ENCODE measurements around the gene BAIAP3.

Gene BAIAP3

GRCh38 chr16:1349351-1349750 is 15.9 kb downstream of the BAIAP3 start:
- no peak for DNase-seq

GRCh38 chr16:1349951-1350350 is 16.5 kb downstream of the BAIAP3 start:
- no peak for DNase-seq

- DNase-seq: no peak
Observed at GRCh38 chr16:1350691-1351090, 17.2 kb downstream of the BAIAP3 start.

DNA sequence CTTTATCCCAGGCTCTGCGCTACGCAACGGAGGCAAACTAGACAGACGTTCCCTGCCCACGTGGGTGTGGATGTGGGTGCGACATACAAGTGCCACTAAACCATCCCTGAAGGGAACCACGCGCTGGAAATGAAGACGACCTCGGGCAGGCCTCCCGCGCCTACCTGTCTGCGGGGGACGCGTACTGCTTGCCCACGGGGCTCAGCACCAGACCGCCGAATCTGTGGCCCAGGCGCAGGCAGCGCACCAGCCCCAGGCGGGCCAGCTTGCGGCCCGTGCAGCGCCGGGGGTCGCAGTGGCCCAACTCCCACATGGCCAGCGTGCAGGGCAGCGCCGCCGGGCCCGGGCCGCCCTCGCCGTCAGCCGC is 17.8 kb downstream of the BAIAP3 start:
- DNase-seq: no peak

DNA sequence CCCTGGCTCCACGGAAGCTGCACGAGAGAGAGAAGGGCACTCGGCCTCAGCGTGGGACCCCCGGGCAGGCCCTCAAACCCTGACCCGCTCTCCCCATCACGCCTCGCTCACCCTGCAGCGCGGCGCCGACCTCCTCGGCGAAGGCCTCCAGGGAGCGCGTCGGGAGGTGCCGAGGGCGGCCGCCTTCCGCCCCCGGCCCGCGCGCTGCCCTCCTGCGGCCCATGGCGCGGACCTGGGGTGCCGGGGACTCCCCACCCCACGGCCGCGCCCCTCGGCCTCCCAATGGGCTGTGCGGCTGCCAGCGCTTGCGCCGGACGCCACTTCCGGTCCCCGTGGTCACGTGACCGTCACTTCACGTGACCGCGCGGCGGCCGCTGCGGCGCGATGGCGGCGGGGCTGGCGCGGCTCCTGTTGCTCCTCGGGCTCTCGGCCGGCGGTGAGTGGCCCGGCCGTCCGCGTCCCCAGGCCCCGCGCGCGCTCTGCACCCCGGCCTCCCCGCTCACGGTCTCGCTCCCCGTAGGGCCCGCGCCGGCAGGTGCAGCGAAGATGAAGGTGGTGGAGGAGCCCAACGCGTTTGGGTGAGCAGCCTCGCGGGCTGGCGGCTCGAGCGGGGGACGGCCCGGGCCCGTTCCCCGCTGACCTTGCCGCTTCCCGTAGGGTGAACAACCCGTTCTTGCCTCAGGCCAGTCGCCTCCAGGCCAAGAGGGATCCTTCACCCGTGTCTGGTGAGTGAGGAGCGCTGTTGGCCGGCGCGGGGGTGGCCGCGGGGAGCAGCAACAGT is 18.3 kb downstream of the BAIAP3 start, which contains the start of the genes GNPTG and TSR3:
TSS of gene GNPTG (plus strand) at position 350 of the 781 bp plus-strand sequence. CDS start at position 385, 35 bp downstream.
TSS of gene TSR3 (minus strand) at position 297 of the 781 bp plus-strand sequence. CDS start at position 223, 74 bp downstream.
- DNase-seq: peak; percentile 94

DNA sequence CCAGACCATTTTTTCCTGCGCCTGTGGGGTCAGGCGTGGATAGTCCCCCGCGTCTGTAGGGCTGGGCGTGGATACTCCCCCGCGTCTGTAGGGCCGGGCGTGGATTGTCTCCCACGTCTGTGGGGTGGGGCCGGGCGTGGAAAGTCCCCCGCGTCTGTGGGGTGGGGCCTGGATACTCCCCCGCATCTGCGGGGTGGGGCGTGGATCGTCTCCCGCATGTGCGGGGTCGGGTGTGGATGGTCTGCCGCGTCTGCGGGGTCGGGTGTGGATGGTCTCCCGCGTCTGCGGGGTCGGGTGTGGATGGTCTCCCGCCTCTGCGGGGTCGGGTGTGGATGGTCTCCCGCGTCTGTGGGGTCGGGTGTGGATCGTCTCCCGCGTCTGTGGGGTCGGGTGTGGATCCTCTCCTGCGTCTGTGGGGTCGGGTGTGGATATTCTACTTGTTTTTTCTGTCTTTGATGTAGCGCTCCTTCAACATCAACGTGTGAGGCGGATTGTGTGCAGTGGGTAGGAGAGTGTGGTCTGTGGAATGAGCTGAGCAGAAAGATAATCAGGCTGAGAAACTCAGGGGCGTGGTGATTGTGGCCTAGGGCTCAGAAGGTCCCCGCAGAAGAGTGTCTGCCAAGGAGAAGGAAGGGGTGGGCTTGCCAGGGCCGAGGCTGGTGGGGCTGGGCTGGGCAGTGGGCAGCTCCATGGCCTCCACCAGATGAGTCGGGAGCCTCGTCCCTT is 21.5 kb downstream of the BAIAP3 start:
- DNase-seq: no peak

GRCh38 chr16:1355591-1355990 is 22.1 kb downstream of the BAIAP3 start:
- no peak for DNase-seq

GRCh38 chr16:1356061-1356900 is 22.8 kb downstream of the BAIAP3 start:
- DNase-seq: no peak

GRCh38 chr16:1357906-1358566 is 24.6 kb downstream of the BAIAP3 start:
- peak; percentile 41 for DNase-seq

GRCh38 chr16:1361685-1362360 is 28.4 kb downstream of the BAIAP3 start:
- no peak for DNase-seq

GRCh38 chr16:1362807-1363206 is 29.4 kb downstream of the BAIAP3 start:
- no peak for DNase-seq

GRCh38 chr16:1363501-1364041 is 30.1 kb downstream of the BAIAP3 start:
- DNase-seq: peak; percentile 66

- DNase-seq: no peak
Observed at GRCh38 chr16:1364510-1364909, 31.1 kb downstream of the BAIAP3 start.

GRCh38 chr16:1366060-1366711 is 32.7 kb downstream of the BAIAP3 start:
- DNase-seq: no peak

DNA sequence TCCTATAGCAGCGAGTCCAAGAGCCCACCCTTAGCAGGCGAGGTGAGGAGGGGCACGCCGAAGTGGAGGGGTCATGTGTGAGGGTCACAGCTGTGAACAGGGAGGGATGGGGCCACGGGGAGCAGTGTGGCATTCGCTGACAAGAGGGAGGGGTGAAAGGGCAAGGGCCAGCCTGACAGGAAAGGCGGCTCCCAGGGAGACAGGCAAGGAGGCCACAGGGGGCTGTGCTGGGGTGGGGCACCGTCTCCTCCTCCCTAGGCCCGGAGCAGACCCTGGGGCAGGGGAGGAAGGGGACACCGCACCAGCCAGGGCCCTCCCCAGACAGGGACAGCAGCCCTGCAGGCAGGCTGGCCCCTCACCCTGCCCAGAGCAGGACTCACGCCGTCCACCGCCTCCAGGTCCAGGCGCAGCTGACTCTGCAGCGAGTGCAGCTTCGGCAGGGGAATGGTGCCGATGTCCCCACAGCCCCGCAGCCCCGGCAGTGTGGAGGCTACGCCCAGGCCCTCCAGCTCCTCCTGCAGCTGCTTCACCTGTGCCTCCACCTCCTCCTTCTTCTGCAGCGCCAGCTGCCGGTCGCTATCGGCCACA is 33.4 kb downstream of the BAIAP3 start:
- no peak for DNase-seq

GRCh38 chr16:1367486-1368174 is 34.2 kb downstream of the BAIAP3 start:
- no peak for DNase-seq

DNA sequence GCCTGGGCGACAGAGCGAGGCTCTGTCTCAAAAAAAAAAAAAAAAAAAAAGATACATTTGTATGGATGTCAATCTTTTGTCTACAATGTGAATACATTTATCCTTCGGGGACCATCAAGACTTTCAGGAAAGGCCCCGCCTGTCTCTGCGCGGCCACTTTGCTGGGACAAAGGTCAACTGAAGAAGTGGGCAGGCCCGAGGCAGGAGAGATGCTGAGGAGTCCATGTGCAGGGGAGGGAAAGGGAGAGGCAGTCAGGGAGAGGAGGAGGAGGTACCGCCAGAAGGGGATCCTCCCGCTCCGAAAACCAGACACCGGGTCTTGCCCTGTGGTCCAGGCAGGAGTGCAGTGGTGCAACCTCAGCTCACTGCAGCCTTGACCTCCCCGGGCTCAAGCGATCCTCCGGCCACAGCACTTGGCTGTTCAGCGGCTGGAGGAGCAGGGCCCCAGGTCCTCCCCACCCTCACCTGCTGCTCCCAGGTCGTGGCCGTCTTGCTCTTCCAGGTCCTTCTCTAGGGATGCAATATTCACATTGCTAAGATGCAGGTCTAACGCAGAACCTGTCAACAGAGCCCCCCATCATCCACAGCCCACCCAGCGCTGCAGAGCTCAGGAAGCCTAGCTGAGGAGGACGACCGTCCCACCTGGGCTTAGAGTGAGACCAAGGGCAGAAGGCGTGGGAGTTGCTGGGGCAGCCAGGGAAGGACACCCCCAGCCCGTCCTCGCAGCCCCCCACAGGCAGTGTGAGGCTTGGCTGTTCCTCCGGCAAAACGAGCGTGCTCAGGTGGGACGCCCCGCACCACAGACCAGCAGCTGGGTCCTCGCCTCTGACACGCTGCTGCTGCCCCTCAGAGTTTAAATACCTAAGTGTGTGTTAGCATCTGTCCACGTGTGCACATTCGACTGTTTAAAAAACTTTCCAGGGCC is 37.9 kb downstream of the BAIAP3 start:
- DNase-seq: no peak

DNA sequence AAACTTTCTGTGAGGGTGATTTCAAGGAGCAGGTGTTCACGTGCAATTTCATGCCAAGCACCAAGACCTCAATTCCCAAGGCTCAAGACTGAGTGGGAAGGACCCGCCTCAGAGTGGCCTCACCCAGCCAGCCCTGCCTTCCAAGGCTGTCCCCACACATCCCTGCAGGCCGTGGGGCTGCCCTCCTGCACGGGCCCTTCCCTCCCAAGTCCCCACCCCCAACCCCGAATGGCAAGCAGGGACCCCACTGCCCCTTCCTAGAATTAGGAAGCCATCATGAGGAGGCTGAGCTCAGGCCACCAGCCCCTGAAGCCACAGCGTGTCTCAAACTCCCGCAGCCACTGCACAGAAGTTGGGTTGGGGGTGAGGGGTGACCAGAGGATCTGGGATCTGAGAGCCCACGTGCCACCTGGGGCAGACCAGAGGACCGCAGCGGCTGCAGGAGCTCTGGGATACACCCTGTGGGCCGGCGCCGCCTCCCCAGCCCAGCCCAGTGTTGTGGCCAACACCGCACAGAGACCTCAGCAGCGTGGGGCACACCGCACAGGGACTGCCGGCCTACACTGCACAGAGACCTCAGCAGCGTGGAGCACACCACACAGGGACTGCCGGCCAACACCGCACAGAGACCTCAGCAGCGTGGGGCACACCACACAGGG is 39.0 kb downstream of the BAIAP3 start:
- DNase-seq: no peak

Measured in suppressor macrophage treated with lipopolysaccharide for 4 hours (primary cell).